Right lobe of liver (tissue), 6 donors: ENCODE data around the gene MAPKAP1. TPM values are rescaled to one million over a fixed set of nuclear protein-coding genes. Genes with fewer than 3 reads are reported as not detected.

Experiments
- ATAC-seq, 4 donors: fragments of 200-7000 bp; cut with Tn5 transposase; one replicate each; pipeline ENCODE4 v1.9.1; 2020; ENCODE audit warnings: mild to moderate bottlenecking in 4 of 4, moderate library complexity in 4 of 4
- DNase-seq, 3 donors: peaks; one replicate each; pipeline ENCODE4 v3.0.0-alpha.2; 2020
- H3K27ac ChIP-seq, 3 donors: fragments of 200-600 bp; one replicate each; pipeline ENCODE4 v1.8.0; 2022
- H3K27me3 ChIP-seq, 2 donors: fragments of 200-600 bp; one replicate each; pipeline ENCODE4 v1.8.0; 2022
- H3K36me3 ChIP-seq, 4 donors: fragments of 200-600 bp; sonication (generic) in 1 of 4; one replicate each; pipeline versions ENCODE4 v1.5.1 to v1.8.0; 2017 to 2022; ENCODE audit warnings: control low read depth in 1 of 4
- H3K4me1 ChIP-seq, 4 donors: fragments of 200-600 bp; sonication (generic) in 1 of 4; one replicate each; pipeline versions ENCODE4 v1.5.1 to v1.8.0; 2017 to 2022; ENCODE audit warnings: control low read depth in 1 of 4
- H3K4me3 ChIP-seq, 3 donors: fragments of 200-600 bp; one replicate each; pipeline ENCODE4 v1.8.0; 2022
- H3K9me3 ChIP-seq, 4 donors: fragments of 200-600 bp; sonication (generic) in 1 of 4; one replicate each; pipeline versions ENCODE4 v1.5.1 to v1.8.0; 2017 to 2022; ENCODE audit warnings: control low read depth in 1 of 4
- CTCF ChIP-seq, 4 donors: fragments of 200-600 bp in 3 of 4; fragments of 450-650 bp in 1 of 4; IDR thresholded peaks; one replicate each; pipeline versions ENCODE4 v1.5.1 to v1.8.0; 2016 to 2022; ENCODE audit warnings: antibody characterized with exemption in 4 of 4, mild to moderate bottlenecking in 2 of 4
- POLR2A ChIP-seq: fragments of 450-650 bp; IDR thresholded peaks from one replicate; pipeline ENCODE4 v1.6.1; 2017; ENCODE audit warnings: antibody characterized with exemption, mild to moderate bottlenecking
- WGBS: methylation state at CpG from one replicate; pipeline ENCODE4 v1.1.6; 2018; ENCODE audit warnings: low coverage, low lambda C conversion rate; ENCODE audit not compliant: insufficient coverage; ENCODE audit errors: missing lambda C conversion rate; 5-methylcytosine and 5-hydroxymethylcytosine counted together
- intact Hi-C, 2 donors: fragments of 100-400 bp; cut with DNase I; formaldehyde crosslinking; loops; one replicate each; pipeline versions ENCODE4 v1.11.2 to v1.14.1; 2022
- total RNA-seq, 6 experiments: library from RNA; depleted of rRNA in 2 of 6; stranded (reverse); fragments of >200 nt in 2 of 6; fragmentation: NEBNext Ultra II Directional in 3 of 6; extraction: Animal tissue kit (Norgen Biotek cat#: 25700) in 3 of 6; gene quantifications; one replicate each; pipeline versions ENCODE4 v1.1.0 to v1.2.4, GENCODE V29; 2016 to 2023
- donor health status: DM: no; HTN: yes; CAD: no.
- donor health status: DM: no; HTN: no; CAD: no.
- donor health status: DM: no; HTN: no; CAD: no.
- donor health status: DM: no; HTN: yes; CAD: no.
- donor health status: DM: no; HTN: yes; CAD: no.

The MAPKAP1 gene
- total RNA-seq, 6 experiments from 2014 or later, result 29.6 to 53.2 (median 48.3) TPM

DNA sequence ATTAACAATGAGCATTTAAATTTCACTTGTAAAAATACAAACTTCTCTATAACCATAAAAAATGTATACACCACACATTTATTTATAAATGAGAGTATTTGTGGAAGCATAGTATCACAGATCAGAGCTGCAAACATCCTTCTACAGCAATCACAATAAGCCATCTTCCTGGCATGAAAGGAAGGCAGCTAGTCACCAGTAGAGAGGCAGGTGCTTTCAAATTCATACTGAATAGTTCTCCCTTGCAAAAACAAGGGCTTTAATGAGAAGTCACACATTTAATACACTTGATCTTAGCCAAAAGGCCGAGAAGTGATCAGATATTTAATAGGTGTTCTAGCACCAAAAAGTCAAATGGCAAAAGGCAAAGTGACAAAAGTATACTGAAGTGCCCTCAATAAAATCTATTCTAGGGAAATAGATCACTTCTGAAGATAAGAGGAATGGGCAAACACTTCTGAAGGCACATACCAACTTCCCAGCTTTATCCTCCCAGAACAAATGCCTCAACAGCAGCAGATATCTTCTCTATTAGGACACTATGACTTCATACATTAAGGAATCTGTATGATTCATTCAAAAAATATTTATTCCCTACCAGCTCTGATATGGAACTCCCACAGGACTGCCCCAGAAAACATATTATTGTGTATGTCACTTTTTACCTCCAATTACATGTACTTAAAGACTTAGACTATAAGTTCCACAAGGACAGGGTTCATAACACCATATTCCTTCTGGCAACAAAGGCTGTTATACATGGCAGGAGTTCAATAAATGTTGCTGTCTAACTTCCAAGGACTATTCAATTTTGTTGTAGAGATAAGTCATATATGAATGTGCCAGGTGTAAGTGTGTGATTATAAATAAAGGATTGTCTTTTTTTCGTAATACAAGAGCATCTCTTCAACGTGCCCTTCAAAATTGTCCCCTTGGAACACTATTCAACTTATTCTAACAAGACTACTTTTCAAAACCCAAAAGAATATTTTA, 31.7 kb downstream of the MAPKAP1 start:
- no peak overlapping the region for H3K4me3 ChIP-seq
- intact Hi-C loops, result no loop called here
- H3K4me1 ChIP-seq, result no peaks in the 10 kb centered on the region
- ATAC-seq, result peak in 2 of 4 donors; percentile 36 to 87
- no peaks in the 10 kb centered on the region for H3K36me3 ChIP-seq
- H3K27me3 ChIP-seq, result no peaks in the 10 kb centered on the region
- no peaks in the 10 kb centered on the region for H3K9me3 ChIP-seq
- H3K27ac ChIP-seq, result no peak overlapping the region
- 87% methylated on average over 3 of the region's 3 CpGs for WGBS
- no peak for DNase-seq
- TF ChIP-seq CTCF (IDR thresholded peaks at IDR 0.05) (no peak), POLR2A (no peak)

DNA sequence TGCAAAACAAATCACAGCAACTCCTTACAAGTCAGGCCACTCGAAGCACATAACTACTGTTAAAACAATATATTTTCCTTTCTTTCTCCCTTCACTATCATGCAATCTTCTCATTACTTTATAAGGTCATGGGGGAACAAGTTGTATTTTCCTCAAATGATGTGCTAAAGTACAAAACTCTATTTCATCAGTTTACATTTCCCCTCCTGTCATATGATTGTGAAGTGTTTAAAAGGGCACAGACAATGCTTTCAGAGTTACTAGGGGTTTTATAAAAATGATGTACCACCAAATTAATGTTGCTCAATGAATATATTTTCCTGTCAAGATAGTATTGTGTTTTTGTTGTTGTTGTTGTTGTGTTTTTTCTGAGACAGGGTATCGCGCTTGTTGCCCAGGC, 34.1 kb downstream of the MAPKAP1 start:
- Histone ChIP-seq H3K27ac (no peak overlapping the region), H3K4me3 (no peak overlapping the region), H3K27me3 (no peaks in the 10 kb centered on the region), H3K36me3 (peaks cover 0 to 2% (median 0%) of the 10 kb centered on the region in 4 donors), H3K9me3 (no peaks in the 10 kb centered on the region), H3K4me1 (no peaks in the 10 kb centered on the region)
- no peak for DNase-seq
- intact Hi-C loops, result no loop called here
- no peak for ATAC-seq
- WGBS, result 94% methylated on average over 3 of the region's 3 CpGs
- TF ChIP-seq POLR2A (no peak), CTCF (IDR thresholded peaks at IDR 0.05) (no peak)

- DNase-seq, result no peak
- intact Hi-C loops, result no loop called here
- Histone ChIP-seq H3K4me3 (no peak overlapping the region), H3K36me3 (no peaks in the 10 kb centered on the region), H3K9me3 (no peaks in the 10 kb centered on the region), H3K27ac (no peak overlapping the region), H3K27me3 (no peaks in the 10 kb centered on the region), H3K4me1 (no peaks in the 10 kb centered on the region)
- no peak for TF ChIP-seq CTCF (IDR thresholded peaks at IDR 0.05)
- peak in 3 of 4 donors; percentile 14 to 69 (median 60) for ATAC-seq
- WGBS, result 47% methylated on average over 3 of the region's 3 CpGs
Observed at GRCh38 chr9:125663127-125663526, 43.9 kb downstream of the MAPKAP1 start.

GRCh38 chr9:125660557-125660956, 46.5 kb downstream of the MAPKAP1 start:
- Histone ChIP-seq H3K36me3 (no peaks in the 10 kb centered on the region), H3K27ac (no peak overlapping the region), H3K9me3 (no peaks in the 10 kb centered on the region), H3K27me3 (no peaks in the 10 kb centered on the region), H3K4me3 (no peak overlapping the region), H3K4me1 (no peaks in the 10 kb centered on the region)
- intact Hi-C loops, result no loop called here
- WGBS, result 91% methylated on average over 6 of the region's 6 CpGs
- TF ChIP-seq CTCF (IDR thresholded peaks at IDR 0.05) (no peak), POLR2A (no peak)
- no peak for ATAC-seq
- no peak for DNase-seq
